ENCODE measurements around the gene CLCN7.

The CLCN7 gene

DNA sequence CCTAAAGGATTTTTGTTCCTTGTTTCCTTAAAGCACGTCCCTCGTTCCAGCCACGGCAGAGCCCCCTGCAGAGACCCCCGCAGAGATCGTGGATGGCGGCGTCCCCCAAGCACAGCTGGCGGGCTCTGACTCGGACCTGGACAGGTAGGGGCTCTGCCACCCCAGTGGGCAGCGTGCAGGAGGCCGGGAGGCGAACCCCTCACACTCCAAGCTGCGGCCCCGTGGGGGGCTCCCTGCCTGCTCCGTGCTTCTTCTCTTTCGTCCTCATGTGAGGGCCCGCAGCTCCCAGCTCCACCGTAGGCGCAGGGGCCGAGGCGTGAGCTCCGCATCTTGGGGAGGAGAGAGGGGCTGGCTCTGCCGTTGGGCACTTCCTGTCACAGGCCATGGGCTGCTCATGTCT is 26.8 kb upstream of the CLCN7 start:
- DNase-seq, result no peak

DNA sequence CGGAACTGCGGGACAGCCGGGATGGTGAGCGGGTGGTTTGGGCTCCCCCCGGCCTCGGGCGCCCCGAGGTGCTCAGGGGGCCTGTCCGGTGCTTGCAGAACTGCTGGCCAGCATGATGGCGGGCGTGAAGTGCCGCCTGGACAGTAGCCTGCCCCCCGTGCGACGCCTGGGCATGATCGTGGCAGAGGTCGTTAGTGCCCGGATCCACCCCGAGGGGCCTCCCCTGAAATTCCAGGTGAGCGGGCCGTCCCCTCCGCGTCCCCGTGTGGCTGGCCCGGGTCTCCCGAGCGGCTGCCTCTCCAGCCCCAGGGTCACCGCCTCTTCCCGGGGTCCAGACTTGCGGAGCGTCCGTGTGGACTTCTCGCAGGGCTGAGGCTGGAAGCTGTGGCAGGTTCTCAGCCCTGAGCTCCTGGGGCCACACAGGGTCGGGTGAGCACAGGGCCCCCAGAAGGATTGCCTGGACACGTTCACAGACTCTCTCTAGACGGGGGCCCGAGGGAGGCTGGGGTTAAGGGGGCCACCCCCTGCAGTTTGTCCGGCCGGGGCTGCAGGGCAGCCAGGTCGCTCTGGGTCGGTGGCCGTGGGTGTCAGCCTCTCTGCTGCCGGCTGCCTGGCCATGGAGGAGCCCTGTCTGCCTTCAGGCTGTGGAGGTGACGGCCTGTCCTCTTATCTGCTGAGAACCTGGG is 25.8 kb upstream of the CLCN7 start:
- no peak for DNase-seq

DNA sequence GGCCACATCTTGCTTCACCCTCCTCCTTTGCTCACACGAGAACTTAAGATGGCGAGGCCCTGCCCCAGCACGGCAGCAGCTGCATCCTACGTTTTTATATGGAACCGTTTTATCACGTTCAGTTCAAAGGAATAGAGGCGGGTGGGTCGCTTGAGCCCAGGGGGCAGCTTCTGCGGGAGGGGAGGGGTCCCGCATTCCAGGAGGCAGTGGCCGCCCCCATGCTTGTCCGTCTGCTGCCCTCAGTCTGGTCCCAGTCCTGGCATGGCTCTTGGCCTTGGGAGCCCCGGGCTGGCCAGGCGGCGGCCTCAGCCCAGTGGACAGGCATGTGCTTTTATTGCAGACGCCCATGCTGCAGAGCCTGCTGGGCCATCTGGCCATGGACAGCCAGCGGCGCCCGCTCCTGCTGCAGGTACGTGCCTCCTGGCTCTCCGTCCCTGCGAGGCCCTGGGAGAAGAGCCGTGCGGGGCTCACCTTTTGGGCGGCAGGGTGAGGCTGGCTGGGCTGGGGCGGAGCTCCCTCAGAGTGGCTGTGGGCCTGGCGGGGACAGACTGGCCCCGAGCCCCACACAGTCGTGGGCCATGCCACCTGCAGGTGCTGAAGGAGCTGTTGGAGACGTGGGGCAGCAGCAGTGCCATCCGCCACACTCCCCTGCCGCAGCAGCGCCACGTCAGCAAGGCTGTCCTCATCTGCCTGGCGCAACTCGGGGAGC is 25.1 kb upstream of the CLCN7 start:
- no peak for DNase-seq

DNA sequence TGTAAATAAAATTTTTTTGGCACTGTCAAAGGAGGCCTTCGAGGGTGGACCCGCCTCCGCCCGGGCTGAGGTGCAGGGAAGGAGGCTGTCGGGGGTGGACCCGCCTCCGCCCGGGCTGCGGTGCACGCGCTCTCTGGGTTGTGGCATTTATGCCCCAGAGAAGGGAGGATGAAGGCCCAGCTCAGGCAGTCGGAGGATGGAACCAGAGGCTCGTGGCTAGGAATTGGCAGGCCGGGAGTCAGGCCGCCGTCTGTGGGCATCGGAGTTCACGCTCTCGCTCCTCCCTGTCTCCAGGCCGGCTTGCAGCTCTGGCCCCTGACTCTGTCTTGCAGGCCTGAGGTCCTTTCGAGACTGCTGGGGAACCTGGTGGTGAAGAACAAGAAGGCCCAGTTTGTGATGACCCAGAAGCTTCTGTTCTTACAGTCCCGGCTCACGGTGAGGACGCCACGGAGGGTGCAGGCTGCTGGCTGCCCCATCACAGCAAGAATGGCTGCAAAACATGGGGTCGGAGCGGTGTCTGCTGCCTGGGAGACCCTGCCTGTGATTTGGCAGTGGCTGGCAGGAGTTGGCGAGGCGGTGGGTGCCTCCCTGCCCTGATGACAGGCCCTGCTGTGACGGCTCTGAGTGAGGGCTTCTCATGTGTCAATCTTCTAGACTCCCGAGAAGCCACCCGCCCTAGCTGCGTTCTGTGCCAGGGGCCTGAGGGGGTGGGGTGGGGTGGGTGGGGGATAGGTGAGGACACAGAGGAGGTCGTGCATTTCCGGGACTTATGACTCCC is 24.3 kb upstream of the CLCN7 start:
- no peak for DNase-seq

DNA sequence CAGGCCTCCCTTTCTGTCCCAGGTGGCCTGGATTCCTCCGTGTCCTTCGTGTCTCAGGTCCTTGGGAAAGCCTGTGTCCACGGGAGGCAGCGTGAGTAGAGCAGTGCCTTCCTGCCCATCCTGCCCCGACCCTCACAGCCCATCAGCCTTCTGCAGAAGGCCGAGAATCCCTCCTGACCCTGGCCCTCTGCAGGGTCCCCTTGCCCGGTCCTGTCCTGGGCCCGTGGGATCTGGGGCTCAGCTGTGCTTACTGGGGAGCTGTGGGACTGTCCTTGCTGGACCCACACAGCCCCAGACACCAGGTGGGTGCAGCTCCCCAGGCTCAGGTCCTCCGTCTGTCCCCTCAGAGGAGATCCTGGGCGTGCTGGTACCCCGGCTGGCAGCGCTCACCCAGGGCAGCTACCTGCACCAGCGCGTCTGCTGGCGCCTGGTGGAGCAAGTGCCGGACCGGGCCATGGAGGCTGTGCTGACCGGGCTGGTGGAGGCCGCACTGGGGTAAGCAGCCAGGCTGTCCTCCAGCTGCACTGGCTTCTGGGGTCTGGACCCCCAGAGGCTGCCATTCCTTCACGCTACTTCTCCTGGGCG is 22.3 kb upstream of the CLCN7 start:
- no peak for DNase-seq

DNA sequence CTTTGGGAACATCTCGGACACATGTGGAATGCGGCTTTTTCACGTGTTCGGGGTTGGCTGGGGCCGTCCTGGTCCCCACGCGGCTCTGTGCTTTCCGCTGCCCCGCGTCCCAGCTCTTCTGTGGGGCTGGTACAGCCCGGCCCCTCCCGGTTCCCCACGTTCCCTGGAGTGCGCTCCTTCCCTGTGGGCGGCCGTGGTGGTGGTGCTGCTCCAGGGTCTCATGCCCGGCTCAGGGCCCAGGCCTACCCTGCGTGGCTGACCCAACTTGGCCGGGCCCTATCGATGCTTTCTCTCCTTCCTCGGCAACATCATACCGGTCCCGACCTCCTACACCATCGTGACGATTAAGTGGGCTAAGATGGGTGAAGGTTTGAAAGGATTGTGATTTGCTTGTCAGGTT is 21.6 kb upstream of the CLCN7 start:
- DNase-seq, result no peak

DNA sequence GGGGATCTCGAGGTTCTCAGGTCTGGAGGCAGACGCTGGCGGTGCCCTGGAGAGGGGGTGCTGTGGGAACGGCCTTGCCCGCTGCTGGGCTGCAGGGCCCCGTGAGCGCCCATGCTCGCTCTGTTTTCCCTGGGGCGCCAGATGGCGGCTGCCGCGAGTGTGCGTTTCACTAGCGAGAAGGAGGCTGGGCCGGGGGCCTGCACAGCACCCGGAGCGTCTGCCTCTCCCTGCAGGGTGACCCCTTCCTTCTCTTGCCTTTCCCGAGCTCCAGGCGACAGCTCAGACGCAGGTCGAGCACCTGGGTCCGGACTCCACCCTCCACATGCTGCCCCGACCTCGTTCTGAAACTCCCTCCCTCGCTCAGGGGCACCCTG is 21.0 kb upstream of the CLCN7 start:
- DNase-seq, result no peak

DNA sequence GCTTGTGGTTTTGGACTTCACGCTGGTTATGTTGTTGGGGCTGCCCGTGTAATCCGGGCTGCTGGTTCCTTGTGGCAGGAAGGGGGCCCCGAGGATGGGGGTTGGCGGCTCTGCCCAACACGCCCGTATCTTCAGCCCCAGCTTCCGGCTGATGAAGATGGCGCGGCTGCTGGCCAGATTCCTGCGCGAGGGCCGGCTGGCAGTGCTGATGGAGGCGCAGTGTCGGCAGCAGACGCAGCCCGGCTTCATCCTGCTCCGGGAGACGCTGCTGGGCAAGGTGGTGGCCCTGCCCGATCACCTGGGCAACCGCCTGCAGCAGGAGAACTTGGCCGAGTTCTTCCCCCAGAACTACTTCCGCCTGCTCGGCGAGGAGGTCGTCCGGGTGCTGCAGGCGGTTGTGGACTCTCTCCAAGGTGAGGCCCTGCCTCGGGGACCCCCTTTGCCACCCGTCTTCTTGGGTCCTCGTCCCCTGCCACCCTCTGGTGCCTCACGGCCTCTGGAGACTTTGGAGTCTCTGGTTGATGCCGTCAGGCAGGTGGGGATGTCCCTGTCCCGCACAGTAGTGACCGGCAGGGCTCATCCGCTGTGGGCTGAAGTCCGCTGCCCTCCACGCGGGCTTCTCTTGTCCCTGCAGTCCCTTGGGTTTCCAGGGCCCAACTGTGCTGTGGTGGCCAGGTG is 20.5 kb upstream of the CLCN7 start:
- DNase-seq, result no peak

DNA sequence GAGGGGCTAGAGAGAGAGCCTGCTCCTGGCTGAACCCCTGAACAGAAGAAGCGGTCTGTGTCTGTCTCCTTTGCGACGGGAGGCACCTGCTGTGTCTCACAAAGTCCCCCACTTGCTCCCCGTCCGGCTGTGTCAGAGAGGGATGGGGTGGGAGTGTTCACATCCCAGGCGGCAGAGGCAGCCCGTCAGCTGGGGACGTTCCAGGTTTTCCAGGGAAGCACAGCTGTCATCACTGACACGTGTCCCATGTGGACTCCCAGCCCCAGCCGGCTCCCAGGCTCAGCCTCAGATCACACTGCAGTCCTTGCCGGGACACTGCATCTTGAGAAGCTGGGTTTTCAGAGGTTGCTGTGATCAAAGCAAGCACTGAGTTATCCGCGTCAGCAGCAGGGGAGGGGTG is 19.9 kb upstream of the CLCN7 start:
- no peak for DNase-seq

DNA sequence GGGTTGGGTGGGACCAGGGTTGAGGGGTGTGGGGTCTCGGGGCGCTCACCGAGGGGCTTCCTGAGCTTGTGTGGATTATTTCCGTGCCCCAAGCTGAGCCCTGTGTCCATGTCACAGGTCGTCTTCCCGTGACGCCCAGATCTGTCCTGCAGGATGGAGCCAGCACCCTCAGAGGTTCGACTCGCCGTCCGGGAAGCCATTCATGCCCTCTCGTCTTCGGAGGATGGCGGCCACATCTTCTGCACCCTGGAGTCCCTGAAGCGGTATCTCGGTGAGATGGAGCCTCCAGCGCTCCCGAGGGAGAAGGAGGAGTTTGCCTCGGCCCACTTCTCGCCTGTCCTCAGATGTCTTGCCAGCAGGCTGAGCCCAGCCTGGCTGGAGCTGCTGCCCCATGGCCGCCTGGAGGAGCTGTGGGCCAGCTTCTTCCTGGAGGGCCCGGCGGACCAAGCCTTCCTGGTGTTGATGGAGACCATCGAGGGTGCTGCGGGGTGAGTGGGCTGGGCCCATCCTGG is 19.4 kb upstream of the CLCN7 start:
- DNase-seq, result no peak

DNA sequence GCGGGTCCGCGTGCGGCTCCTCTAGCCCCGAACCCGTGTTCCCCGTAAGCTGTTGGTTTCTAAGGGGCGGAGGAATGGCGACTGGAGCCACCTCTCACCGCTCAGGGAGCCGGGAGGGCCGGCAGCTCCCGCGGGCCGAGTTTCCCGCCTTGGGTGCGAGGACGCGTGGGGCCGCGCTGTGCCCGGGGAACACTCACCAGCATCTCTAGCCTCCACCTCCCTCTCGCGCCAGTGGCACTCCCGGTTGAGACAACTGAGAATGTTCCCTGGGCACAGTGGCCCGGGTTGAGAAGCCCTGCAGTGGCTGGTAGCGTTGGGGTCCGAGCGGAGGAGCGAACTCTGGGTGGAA is 18.9 kb upstream of the CLCN7 start:
- no peak for DNase-seq

DNA sequence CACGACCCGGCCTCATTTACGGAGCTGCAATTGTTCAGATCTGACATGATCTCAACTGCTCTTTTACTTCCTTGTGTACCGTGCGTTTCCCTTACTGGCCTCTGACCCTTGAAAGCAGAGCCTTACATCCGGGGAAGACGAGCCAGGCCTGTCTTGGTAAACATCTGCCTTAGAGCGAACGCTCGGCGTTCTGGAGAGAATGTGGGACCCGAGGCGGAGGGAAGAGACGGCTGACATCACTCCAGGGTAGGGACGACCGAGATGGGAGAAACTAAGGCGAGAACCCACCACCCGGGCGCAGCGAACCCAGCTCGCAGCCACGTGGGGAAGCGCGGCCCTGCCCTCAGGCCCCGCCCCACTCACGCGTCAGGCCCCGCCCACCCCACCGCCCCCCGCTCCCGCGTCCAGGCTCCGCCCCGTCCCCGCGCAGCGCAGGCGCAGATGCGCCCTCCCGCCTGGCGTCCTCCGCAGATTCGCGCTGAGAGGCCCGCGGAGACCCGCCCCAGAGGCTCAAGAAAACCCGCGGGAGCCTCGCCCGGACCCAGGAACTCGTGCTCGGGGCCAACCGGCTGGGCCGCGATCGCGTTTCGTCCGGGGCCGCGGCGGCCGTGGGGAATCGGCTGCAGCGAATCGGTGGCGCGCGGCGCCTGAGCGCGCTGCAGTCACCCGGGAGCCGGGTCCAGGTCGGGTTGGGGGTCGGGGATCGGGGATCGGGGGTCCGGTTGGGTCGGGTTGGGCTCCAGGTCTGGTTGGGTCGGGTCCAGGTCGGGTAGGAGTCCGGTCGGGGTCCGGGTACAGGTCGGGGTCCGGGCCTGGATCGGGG is 18.3 kb upstream of the CLCN7 start, which contains the start of gene TELO2:
Gene TELO2 (plus strand): TSS at position 438 of the 823 bp plus-strand sequence. CDS start 922 bp downstream, outside the sequence.
- DNase-seq, result peak; percentile 85

DNA sequence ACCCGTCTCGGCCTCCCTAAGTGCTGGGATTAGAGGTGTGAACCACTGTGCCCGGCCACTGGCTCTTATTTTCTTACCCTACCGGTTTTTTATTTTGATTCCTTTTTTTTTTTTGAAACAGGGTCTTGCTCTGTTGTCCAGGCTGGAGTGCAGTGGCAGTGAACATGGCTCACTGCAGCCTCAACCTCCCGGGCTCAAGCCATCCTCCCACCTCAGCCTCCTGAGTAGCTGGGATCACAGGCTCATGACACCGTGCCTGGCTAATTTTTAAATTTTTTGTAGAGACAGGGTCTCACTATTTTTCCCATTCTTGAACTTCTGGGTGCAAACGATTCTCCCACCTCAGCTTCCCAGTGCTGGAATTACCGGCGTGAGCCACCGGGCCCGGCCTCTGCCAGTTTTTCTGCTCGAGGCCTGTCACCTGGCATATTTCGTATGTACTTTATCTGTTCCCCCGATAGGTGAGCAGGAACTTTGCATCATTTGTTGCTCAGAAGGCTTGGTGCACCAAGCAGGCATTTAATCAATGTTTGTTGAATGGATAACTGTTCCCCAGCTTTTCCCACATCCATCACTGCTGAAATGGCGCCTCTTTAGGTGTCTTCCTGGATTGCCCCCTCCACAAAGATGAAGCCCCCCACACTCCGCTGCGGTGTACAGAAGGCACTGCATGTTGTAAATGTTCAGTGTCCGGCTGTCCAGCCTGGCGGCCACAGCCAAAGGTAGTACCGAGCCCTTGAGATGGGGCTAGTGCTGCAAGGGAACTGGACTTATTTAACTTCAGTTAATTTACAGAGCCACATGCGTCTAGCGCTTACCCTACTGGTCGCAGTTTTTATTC is 17.5 kb upstream of the CLCN7 start:
- no peak for DNase-seq

DNA sequence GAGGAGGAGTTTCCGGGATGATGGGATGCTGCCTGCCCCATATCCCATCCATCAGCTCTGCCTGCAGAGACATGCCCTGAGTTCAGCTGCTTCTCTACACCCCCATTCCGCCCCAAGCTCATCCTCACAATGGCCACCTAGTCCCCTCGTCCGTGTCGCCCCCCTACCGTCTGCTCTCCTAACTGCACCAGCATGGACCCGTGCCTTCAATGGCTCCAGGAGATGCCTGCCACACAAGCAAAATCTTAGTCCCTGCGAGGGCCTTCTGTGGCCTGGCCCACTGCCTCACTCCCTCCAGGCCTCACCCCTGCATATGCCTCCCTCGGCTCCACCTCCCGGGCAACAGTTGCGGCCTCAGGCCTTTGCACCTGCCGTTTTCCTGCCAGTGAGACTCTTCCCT is 16.5 kb upstream of the CLCN7 start:
- no peak for DNase-seq

DNA sequence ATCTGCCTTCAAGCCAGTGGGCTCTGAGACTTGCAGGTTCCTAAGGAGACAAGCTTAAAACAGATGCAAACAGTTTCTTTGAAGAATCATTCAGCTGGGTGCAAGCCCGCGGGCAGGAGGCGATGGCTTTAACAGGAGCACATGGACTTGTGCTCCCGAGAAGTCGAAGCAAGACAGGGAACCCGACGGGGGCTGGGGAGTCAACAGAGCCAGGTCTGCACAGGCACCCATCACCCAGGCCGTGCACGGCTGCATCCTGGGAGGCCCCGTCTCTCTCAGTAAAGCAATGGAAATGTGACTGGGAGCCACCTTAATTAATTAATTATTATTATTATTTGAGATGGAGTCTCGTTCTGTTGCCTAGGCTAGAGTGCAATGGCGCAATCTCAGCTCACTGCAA is 14.2 kb upstream of the CLCN7 start:
- DNase-seq, result no peak

DNA sequence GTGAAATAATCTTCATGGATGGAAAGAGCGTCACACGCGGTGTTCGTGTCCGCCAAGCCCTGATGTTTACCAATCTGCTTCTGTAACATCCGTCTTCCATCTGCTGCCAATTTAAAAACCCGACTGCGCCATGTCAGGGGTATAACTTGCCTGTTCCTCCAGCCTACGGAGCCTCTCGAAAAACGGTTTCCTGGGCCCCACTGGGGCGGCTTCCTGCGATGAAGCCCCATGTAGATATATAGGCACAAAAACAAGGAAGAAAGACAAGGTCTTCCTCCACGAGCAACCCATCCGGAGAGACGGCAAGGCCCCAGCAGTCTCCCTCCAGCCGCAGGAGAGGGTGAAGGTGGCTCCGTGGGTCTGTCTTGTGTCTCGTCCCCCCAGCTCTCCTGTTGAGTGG is 13.8 kb upstream of the CLCN7 start, which contains the start of gene PTX4:
Gene PTX4 (minus strand): TSS at position 326 of the 400 bp plus-strand sequence. CDS start 35 bp downstream, at position 291.
- no peak for DNase-seq

DNA sequence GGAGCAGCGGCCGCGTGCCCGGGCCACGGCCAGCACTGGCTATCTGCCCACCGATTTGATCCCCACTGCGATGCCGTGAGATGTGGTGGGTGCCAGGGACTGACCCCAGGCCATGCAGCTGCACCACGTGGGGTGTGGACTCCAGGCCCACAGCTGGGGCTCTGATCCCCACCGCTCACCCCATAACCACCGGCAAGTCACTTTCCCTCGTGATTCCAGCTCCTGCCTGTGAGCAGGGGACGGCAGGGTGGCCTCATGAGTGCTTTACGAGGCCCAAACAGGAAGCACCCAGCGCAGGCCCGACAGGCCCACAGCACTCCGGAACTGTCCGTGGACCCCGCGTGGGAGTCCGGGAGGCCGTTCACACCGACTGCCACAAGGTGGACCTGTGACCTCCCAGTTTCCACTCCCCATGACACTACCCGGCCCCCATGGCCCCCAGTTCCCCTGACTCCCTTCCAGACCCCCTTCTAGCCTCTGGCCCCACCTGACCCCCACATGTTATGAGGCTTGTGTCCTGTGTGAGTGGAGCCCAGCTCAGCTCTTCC is 13.3 kb upstream of the CLCN7 start:
- no peak for DNase-seq

DNA sequence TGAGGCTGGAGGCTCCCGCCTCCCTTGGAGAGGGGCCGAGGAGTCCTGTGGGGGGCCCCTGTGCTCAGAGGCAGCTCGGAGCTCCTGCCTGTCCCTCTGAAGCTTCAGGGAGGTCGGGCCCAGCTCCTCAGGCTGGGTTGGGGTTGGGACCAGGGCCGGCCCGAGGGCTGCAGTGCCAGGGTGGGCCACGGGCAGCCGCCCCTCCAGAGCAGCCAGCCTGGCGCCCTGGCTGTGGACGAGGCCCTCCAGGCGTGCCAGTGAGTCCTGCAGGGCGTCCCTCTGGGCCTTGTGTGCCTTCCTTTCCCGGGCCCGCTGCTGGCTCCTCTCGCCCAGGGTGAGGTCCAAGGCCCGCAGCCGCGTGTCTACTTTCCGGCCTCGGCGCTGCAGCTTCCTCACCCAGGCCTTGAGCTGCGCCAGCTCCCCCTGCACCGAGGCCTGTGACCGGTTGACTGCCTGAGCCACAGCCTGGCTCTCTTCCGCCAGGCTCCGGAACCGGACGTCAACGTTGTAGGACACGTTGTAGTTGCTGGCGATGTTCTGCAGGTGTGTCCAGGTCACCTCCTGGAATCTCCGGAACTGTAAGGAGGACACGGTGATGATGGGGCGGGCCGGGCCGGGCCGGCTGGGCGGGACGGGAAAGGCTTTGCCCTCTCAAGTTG is 12.7 kb upstream of the CLCN7 start:
- DNase-seq, result no peak

DNA sequence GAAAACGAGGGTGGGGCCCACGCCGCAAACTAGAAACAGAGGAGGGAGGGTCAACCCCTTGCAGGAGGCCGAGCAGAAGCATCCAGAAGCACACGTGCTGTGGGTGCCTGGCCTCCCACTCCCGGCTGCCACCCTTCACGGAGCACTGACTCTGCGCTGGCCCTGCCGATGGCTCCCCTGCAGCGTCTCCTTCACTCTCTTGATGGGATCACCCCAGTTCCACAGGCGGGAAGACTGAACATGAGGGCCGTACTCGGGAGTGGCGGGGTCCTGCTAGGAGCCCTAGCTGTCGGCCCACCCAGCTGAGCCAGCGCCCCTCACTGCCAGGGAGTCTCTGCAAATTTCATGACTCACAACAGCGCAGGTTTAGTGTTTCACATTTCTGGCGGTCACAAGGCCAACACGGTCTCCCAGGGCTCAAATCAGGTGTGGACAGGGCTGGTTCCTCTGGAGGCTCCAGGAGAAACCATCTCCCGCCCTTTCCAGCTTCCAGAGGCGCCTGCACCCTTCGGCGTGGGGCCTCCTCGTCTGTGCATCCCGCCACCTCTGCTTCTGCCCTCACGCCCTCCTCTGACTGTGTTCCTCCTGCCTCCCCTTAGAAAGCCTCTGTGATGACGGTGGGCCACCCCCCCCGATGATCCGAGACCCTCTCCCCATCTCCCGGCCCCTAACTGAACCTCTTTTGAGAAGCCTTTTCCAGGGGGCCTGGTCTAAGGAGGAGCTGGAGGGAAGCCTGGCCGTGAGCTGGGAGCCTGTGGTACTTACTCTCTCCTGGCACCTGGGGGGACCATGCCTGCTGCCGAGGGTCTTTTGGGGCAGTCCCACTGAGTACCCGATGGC is 11.9 kb upstream of the CLCN7 start:
- DNase-seq, result no peak

Measured in central memory CD4-positive, alpha-beta T cell (primary cell).